GM19023 (cell line): Measurements from ENCODE around the gene NRROS.
"Not testable (repeated sequence)": the region's sequence is repeated elsewhere in the genome, so short reads cannot be mapped to it uniquely, and the experiment has no call there.

Experiments used
- ATAC-seq: cut with Tn5 transposase; IDR thresholded peaks from one replicate; pipeline ENCODE4 v1.9.1; 2021; ENCODE audit warnings: mild to moderate bottlenecking, moderate library complexity; ENCODE audit not compliant: unreplicated experiment

The NRROS gene

GRCh38 chr3:196624067-196624790, 15.3 kb upstream of the NRROS start:
- no peak for ATAC-seq

GRCh38 chr3:196624907-196625306, 14.6 kb upstream of the NRROS start:
- no peak for ATAC-seq

DNA sequence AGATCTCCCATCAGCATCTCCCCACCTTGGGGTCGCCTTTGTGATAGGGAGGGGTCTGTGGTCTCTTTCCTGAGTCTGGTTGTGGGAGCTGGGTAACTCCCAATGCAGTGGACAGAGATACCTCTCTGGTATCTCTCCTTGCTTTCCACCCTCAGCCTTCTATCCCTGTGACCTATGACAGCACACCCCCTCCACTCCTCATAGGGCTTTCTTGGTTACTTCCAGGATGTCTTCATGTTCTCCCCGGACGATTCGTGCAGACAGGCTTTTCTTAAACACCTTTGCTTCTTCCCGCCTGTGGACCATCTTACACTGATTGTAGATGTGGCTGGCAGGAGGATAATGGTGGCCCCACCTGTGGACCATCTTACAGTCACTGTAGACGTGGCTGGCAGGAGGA, 14.2 kb upstream of the NRROS start:
- ATAC-seq, result no peak

- ATAC-seq, result no peak
Observed at GRCh38 chr3:196627918-196628231, 11.6 kb upstream of the NRROS start.

DNA sequence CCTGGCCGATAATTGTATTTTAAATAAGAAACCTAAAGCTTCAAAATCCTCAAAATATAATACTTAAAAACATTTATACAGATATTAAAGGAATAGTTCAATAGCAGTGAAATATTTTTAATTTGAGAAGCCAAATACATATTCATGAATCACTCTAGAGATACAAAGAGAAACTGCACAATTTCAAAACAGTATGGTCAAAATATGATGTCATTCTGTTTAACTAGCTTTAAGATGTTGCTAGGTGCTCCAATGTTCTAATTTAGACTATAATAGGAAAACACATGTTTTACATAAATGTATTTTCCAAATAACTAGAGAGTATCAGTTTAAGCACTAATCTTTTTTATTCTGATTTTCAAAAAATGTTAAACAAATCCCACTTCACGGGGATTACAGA, 10.3 kb upstream of the NRROS start:
- ATAC-seq, result no peak

DNA sequence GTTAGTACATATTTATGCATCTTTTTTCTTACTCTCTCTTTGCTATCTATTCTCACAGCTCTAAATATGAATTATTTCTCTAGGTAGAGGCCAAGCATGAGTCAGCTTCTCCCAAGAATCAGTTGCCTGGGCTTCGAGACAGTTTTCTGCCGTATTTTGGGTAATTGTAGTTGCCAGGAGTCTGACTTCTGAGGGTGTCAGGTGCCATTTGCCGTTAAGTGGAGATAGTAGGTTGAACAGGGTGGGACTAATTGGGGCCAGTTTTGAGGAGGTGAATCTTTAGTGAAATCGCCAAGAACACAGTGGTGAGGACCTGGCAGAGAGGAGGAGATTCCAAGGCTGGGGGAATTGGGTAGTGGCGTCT, 7.8 kb upstream of the NRROS start:
- ATAC-seq, result no peak

- peak; percentile 87 for ATAC-seq
Observed at GRCh38 chr3:196632046-196632751, 7.3 kb upstream of the NRROS start.

DNA sequence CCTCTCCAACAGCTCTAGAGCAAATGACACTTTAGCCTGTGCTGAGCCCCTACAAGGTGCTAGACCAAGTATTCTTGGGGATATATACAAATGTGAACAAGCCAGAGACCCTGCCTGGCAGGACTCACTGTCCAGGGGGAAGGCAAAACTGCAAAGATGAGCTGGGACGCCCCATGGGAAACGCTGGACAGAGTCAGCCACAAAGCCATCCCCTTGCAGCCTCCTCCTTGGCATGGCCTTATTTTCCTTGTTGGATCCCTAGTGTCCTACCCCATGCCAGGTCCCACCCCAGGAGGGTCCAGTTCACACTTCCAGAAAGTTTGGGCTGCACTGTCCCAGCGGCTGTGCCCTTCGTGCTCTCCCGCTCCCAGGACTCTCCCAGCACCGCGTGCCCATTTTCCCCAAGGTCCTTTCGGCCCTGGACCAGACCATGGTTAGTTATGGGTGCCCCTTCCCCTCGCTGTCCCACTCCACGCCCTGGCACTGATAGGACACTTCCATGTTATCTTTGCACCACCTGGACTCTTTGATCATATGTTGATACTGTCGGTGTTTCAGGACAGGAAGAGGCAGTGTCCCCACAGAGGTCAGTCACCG, 5.8 kb upstream of the NRROS start:
- no peak for ATAC-seq

GRCh38 chr3:196634224-196634623, 5.3 kb upstream of the NRROS start:
- no peak for ATAC-seq

DNA sequence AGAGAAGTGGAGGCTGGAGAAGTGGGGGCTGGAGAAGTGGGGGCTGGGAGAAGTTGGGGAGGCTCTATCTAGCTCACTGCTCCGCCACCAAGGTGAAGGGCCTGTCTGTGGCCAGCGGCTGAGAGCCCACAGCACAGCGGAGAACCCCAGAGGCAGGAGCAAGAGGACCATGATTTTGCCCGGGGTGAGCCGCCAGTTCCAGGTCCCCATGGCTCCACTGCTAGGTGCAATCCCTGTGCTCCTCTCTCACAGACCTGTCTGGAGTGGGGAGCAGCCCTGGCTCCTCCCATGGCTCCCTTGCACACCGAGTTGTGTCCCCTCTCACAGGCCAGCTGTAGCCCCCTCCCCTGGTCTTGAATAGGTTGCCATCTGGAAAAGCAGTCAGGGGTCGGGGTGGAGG, 4.7 kb upstream of the NRROS start:
- ATAC-seq, result no peak

GRCh38 chr3:196636369-196637349, 2.8 kb upstream of the NRROS start:
- no peak for ATAC-seq

GRCh38 chr3:196637941-196638340, 1.6 kb upstream of the NRROS start:
- not testable (repeated sequence) for ATAC-seq

DNA sequence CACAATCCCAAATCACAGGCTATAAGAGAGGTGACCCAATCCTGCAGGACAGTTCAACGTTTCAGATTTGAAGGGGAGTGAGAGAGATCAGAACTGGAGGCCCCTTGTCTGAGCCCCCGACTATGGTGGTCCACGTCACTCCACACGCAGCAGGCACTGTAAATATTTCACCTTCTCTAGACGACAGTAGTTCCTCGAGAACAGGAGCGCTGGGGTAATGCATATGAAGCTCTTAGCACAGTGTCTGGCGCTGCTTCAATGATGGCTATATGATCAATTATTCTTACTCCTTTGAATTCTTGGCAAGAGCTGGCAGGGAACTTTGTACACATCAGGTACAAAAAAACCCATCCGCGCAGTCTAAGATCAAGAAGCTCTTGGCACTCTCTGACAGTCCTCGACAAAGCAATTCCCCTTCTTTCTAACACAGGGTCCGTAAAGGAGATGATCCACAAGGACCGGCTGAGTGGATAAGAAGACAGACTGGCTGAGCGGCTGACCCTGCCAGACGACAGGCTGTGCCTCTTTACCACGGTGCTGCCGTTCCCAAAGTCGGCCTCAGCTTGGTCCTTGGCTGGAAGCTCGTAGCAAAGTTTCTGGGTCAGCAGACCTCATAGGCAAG, 522 bp upstream of the NRROS start:
- ATAC-seq, result no peak

GRCh38 chr3:196640297-196641018, 964 bp downstream of the NRROS start:
- no peak for ATAC-seq

GRCh38 chr3:196641333-196642054, 2.0 kb downstream of the NRROS start:
- no peak for ATAC-seq

DNA sequence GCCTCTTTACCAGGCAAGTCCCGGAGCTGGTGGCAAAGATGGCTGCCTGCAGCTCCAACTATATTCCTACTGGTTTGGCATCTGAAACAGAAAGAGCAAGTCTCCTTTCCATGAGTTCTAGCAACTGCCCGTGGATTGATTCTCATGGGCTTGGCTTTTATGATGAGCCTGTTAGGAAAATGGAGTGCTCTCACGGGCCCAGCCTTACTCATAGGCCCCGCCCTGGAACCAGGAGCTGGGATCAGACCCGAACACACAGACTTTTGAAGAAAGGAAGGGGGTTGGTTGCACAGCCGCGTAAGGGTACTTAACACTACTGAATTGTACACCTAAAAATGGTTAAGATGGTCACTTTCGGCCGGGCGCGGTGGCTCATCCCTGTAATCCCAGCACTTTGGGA, 2.9 kb downstream of the NRROS start:
- ATAC-seq, result no peak

GRCh38 chr3:196643201-196643749, 3.8 kb downstream of the NRROS start:
- ATAC-seq, result peak; percentile 67

GRCh38 chr3:196643761-196644160, 4.3 kb downstream of the NRROS start:
- ATAC-seq, result no peak

DNA sequence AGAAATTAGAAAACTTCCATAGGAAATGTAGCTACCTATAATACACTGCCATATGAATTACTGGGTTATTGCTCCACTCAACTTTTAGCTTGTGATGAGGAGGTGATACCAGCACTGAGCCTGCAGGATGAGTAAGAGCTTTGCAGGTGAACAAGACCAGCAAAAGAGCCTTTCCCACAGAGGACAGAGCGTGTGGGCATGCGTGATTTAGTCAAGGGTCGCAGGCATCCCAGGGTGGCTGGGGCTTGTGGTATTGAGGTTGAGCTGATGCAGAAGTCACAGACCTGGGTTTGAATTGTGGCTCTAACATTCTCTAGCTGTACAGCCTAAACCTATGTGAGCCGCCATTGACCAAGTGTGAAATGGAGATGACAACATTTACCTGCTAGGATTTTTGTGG, 5.6 kb downstream of the NRROS start:
- ATAC-seq, result no peak
